OCI-LY3 (cell line): ENCODE results near the gene ANKRD65.

ENCODE experiments used
- H2AFZ ChIP-seq: fragments of 200-600, 300-600 bp; shearing (Covaris generic); 2 replicates; pipeline ENCODE4 v1.6.0; 2014; ENCODE audit warnings: antibody characterized with exemption, low read depth, low read length
- H3K27ac ChIP-seq: fragments of 200-600, 300-600 bp; sonication (generic); 2 replicates; pipeline ENCODE4 v1.5.1; 2014; ENCODE audit warnings: mild to moderate bottlenecking, low read length, moderate library complexity, mixed read lengths
- H3K27me3 ChIP-seq: fragments of 200-600, 300-600 bp; sonication (generic); 2 replicates; pipeline ENCODE4 v1.6.1; 2014; ENCODE audit warnings: low read depth, low read length, mixed read lengths
- H3K36me3 ChIP-seq: fragments of 200-600, 300-600 bp; sonication (generic); replicated peaks from 2 replicates; pipeline ENCODE3; 2014; ENCODE audit warnings: low read depth, low read length, mixed read lengths
- H3K4me1 ChIP-seq: fragments of 300-600, 200-600 bp; sonication (generic); 2 replicates; pipeline ENCODE4 v1.6.1; 2014; ENCODE audit warnings: low read length, mixed read lengths
- H3K4me2 ChIP-seq: fragments of 200-600, 300-600 bp; sonication (generic); 2 replicates; pipeline ENCODE4 v1.6.1; 2014; ENCODE audit warnings: low read length, mixed read lengths
- H3K4me3 ChIP-seq: fragments of 300-600, 200-600 bp; sonication (generic); 2 replicates; pipeline ENCODE4 v1.5.1; 2014; ENCODE audit warnings: antibody characterized with exemption, mild to moderate bottlenecking, low read length, moderate library complexity
- H3K79me2 ChIP-seq: fragments of 300-600, 200-600 bp; shearing (Covaris generic); 2 replicates; pipeline ENCODE4 v1.6.1; 2014; ENCODE audit warnings: mild to moderate bottlenecking, low read length, mixed read lengths
- H3K9ac ChIP-seq: fragments of 300-600, 200-600 bp; shearing (Covaris generic); 2 replicates; pipeline ENCODE4 v1.6.0; 2014; ENCODE audit warnings: mild to moderate bottlenecking, low read length, moderate library complexity
- H3K9me3 ChIP-seq: fragments of 200-600, 300-600 bp; shearing (Covaris generic); 2 replicates; pipeline ENCODE4 v1.6.1; 2014; ENCODE audit warnings: low read length, mixed read lengths; ENCODE audit not compliant: insufficient read depth
- H4K20me1 ChIP-seq: fragments of 200-600, 300-600 bp; sonication (generic); 2 replicates; pipeline ENCODE4 v1.6.1; 2016; ENCODE audit warnings: low read length, mixed read lengths; ENCODE audit not compliant: insufficient read depth
- CTCF ChIP-seq: fragments of 200-600, 300-600 bp; sonication (generic); IDR thresholded peaks from 2 replicates; pipeline ENCODE4 v1.5.1; 2014; ENCODE audit warnings: antibody characterized with exemption, low read length, low read depth
- EZH2phosphoT487 ChIP-seq: fragments of 200-600 bp; shearing (Covaris generic); IDR thresholded peaks from 2 replicates; pipeline ENCODE4 v1.6.1; 2018; ENCODE audit warnings: antibody characterized with exemption, mixed run types, low read depth

ANKRD65 gene

GRCh38 chr1:1437904-1438376, 16.9 kb upstream of the ANKRD65 start:
- Histone ChIP-seq H3K27ac (peak overlapping the region; percentile 28; the same call in 1 of the 2 replicates), H3K9me3 (no peaks in the 10 kb centered on the region), H3K4me1 (peaks cover 26% of the 10 kb centered on the region), H2AFZ (peak overlapping the region; percentile 22; the same call in 1 of the 2 replicates), H3K36me3 (no peaks in the 10 kb centered on the region), H3K79me2 (no peaks in the 10 kb centered on the region), H3K9ac (peak overlapping the region; percentile 31; the same call in 1 of the 2 replicates), H3K4me2 (peak overlapping the region; percentile 75), H4K20me1 (no peaks in the 10 kb centered on the region), H3K4me3 (peak overlapping the region; percentile 41), H3K27me3 (no peaks in the 10 kb centered on the region)
- no peak for TF ChIP-seq CTCF

DNA sequence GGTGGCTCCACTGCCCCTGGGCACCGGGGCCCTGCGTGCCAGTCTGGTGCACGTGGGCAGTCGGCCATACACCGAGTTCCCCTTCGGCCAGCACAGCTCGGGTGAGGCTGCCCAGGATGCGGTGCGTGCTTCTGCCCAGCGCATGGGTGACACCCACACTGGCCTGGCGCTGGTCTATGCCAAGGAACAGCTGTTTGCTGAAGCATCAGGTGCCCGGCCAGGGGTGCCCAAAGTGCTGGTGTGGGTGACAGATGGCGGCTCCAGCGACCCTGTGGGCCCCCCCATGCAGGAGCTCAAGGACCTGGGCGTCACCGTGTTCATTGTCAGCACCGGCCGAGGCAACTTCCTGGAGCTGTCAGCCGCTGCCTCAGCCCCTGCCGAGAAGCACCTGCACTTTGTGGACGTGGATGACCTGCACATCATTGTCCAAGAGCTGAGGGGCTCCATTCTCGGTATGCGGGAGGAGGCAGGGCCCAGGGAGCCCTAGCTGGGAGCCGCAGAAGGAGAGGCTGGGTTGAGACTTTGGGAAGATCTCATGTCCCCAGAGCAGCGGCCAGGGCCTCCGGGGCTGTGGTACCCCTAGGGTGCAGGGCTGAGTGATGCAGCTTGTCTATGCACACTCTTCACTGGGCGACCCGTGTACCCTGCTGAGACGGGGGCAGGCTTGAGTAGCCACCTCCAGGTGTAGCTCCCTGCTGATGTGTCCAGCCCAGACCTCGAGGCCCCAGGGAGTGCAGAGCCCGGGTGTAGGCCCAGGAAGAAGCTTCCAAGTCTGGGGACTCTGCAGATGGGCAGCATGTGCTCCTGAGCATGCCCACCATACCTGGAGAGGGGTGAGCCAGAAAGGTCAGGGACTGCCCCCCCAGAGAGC, 16.2 kb upstream of the ANKRD65 start:
- H3K79me2 ChIP-seq = no peaks in the 10 kb centered on the region
- H3K4me2 ChIP-seq = peak overlapping the region; percentile 75
- H4K20me1 ChIP-seq = no peaks in the 10 kb centered on the region
- H3K36me3 ChIP-seq = no peaks in the 10 kb centered on the region
- no peak for TF ChIP-seq EZH2phosphoT487
- TF ChIP-seq CTCF = no peak
- H3K27me3 ChIP-seq = no peaks in the 10 kb centered on the region
- H3K9ac ChIP-seq = peak overlapping the region; percentile 31; the same call in 1 of the 2 replicates
- H3K27ac ChIP-seq = peak overlapping the region; percentile 28; the same call in 1 of the 2 replicates
- H2AFZ ChIP-seq = no peak overlapping the region
- H3K4me3 ChIP-seq = peak overlapping the region; percentile 41; the same call in 1 of the 2 replicates
- H3K4me1 ChIP-seq = peaks cover 26% of the 10 kb centered on the region
- no peaks in the 10 kb centered on the region for H3K9me3 ChIP-seq

GRCh38 chr1:1436630-1437032, 15.6 kb upstream of the ANKRD65 start:
- Histone ChIP-seq H4K20me1 (no peaks in the 10 kb centered on the region), H3K4me2 (no peak overlapping the region), H2AFZ (no peak overlapping the region), H3K9me3 (no peaks in the 10 kb centered on the region), H3K36me3 (no peaks in the 10 kb centered on the region), H3K4me1 (peaks cover 26% of the 10 kb centered on the region), H3K4me3 (no peak overlapping the region), H3K79me2 (no peaks in the 10 kb centered on the region), H3K27me3 (no peaks in the 10 kb centered on the region), H3K27ac (no peak overlapping the region), H3K9ac (no peak overlapping the region)
- TF ChIP-seq CTCF = no peak
- no peak for TF ChIP-seq EZH2phosphoT487

DNA sequence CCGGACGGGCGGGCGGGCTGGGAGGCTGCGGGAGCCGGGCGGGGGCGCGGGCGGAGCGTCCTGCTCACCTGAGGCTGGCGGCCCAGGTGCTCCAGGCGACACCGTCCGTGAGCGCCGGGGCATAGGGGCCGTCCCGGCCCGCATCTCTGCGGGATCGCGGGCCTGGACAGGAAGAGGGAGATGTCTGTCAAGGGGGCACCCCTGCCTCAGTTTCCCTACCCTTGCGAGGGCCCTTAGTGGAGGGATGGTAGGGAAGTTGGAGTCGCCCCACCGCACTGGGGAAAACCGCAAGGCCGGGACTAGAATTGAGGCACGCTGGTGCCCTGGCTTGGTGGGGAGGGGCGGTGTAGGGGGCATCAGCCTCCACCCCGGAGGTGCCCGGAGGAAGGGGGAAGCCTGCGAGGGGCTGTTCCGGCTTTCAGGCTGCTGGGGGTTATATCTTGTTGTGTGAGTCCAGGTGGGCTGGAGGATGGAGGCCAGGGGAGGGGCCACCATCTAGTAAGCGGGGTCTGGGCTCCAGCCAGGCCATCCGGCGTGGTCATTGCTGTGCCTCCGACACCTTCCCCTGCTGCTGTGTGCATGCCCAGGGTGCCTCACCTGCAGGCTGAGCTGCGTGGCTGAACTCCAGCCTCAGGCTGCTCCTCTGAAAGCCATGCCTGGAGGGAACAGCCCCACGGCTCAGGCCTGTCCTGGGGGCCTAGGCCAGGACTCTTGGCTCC, 15.0 kb upstream of the ANKRD65 start:
- Histone ChIP-seq H3K4me3 (no peak overlapping the region), H4K20me1 (no peaks in the 10 kb centered on the region), H3K9ac (no peak overlapping the region), H3K9me3 (no peaks in the 10 kb centered on the region), H3K4me2 (no peak overlapping the region), H3K27ac (no peak overlapping the region), H2AFZ (no peak overlapping the region), H3K27me3 (no peaks in the 10 kb centered on the region), H3K4me1 (peaks cover 20% of the 10 kb centered on the region), H3K79me2 (no peaks in the 10 kb centered on the region), H3K36me3 (no peaks in the 10 kb centered on the region)
- TF ChIP-seq EZH2phosphoT487 = no peak
- TF ChIP-seq CTCF = no peak
